Tibial nerve (tissue), 4 donors: ENCODE measurements around the gene M1AP. TPM values are rescaled to one million over a fixed set of nuclear protein-coding genes. Genes with fewer than 3 reads are reported as not detected.
A peak's percentile ranks its signal among the peaks of the same experiment; 100 is the strongest.

ENCODE experiments used
- DNase-seq, 2 donors: peaks; one replicate each; pipeline ENCODE4 v3.0.0-alpha.2; 2019; ENCODE audit warnings: low spot score in 2 of 2
- H3K27ac ChIP-seq, 4 donors: fragments of 200-600 bp; sonication (generic) in 3 of 4; one replicate each; pipeline ENCODE4 v1.5.1; 2017 to 2019; ENCODE audit warnings: mild to moderate bottlenecking in 1 of 4
- H3K27me3 ChIP-seq, 2 donors: fragments of 200-600 bp; sonication (generic) in 1 of 2; one replicate each; pipeline versions ENCODE4 v1.5.1 to v1.6.0; 2017 to 2019
- H3K36me3 ChIP-seq, 3 donors: fragments of 200-600 bp; sonication (generic); one replicate each; pipeline ENCODE4 v1.5.1; 2018 to 2019
- H3K4me1 ChIP-seq, 4 donors: fragments of 200-600 bp; sonication (generic) in 3 of 4; one replicate each; pipeline ENCODE4 v1.5.1; 2017 to 2019
- H3K4me3 ChIP-seq, 4 donors: fragments of 200-600 bp; sonication (generic) in 3 of 4; one replicate each; pipeline ENCODE4 v1.5.1; 2017 to 2019; ENCODE audit warnings: mild to moderate bottlenecking in 1 of 4, moderate library complexity in 1 of 4
- H3K9me3 ChIP-seq, 4 donors: fragments of 200-600 bp; sonication (generic) in 3 of 4; one replicate each; pipeline ENCODE4 v1.5.1; 2017 to 2019
- CTCF ChIP-seq, 5 experiments: fragments of 200-600 bp in 3 of 5; fragments of 450-650 bp in 2 of 5; sonication (generic) in 3 of 5; IDR thresholded peaks; one replicate each; pipeline ENCODE4 v1.5.1; 2016 to 2019; ENCODE audit warnings: antibody characterized with exemption in 5 of 5, mild to moderate bottlenecking in 3 of 5, moderate library complexity in 2 of 5
- EP300 ChIP-seq, 2 donors: sonication (generic); formaldehyde crosslinking; IDR thresholded peaks; one replicate each; pipeline ENCODE4 v1.6.1; 2017; ENCODE audit warnings: antibody characterized with exemption in 2 of 2, mild to moderate bottlenecking in 1 of 2
- POLR2A ChIP-seq, 2 donors: fragments of 450-650 bp; IDR thresholded peaks; one replicate each; pipeline ENCODE4 v1.6.1; 2017; ENCODE audit warnings: antibody characterized with exemption in 2 of 2, mild to moderate bottlenecking in 2 of 2, moderate library complexity in 2 of 2
- WGBS, 2 donors: methylation state at CpG; one replicate each; pipeline ENCODE4 v1.1.5; 2018; 5-methylcytosine and 5-hydroxymethylcytosine counted together
- total RNA-seq, 4 donors: library from RNA; depleted of rRNA; stranded (reverse); fragments of >200 nt; gene quantifications; one replicate each; pipeline ENCODE4 v1.1.0, GENCODE V29; 2016

M1AP gene
- total RNA-seq, 4 donors from 2014 or later = 0.21 TPM; not detected in 3

DNA sequence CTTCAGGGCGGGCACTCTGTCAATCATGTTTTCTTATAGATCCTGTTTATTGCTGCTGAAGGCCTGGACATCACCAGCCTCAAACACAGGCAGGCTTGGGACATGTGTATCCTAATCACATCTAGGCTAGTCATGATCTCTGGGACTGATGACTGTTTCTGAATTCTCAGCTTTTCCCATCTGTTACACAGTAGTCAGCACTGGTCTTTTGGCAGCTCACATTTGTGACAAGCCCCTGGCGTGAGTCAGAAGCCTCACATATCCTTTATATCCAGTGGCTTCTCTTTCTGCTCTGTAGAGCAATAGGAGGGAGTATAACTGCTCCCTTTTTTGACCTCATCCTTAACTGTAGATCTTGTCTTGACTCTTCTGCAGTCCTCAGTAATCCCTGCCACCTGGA is 10.4 kb upstream of the M1AP start:
- Histone ChIP-seq H3K9me3 (no peaks in the 10 kb centered on the region), H3K4me3 (no peak overlapping the region), H3K36me3 (peaks cover 0 to 52% (median 0%) of the 10 kb centered on the region in 3 donors), H3K27me3 (no peaks in the 10 kb centered on the region), H3K4me1 (peaks cover 0 to 11% (median 3%) of the 10 kb centered on the region in 4 donors), H3K27ac (no peak overlapping the region)
- DNase-seq = no peak
- TF ChIP-seq EP300 (IDR thresholded peaks at IDR 0.05) = no peak
- TF ChIP-seq CTCF (IDR thresholded peaks at IDR 0.05) = no peak
- TF ChIP-seq POLR2A (IDR thresholded peaks at IDR 0.05) = no peak
- WGBS, 2 donors = 93 to 96% methylated on average over 2 of the region's 2 CpGs

DNA sequence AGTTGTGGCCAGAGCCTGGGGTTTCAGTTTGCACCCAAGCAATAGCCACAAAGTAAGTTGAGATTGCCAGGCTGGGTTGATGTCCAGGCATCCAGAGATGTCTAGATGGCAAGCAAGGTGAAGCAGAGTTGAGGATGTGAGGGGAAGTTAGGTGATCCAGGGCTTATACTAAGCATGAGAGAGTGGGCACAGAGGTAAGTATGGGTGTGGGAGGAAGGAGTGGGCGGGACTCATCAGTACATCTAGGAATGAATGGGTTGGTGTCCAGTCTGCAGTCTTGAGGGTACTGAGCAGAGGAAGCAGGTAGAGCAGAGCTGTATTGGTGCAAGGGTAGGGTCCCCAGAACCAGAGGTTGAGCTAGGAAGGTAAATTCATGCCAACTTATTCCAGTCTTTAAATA is 7.4 kb upstream of the M1AP start:
- H3K27me3 ChIP-seq = no peaks in the 10 kb centered on the region
- no peak overlapping the region for H3K27ac ChIP-seq
- no peaks in the 10 kb centered on the region for H3K9me3 ChIP-seq
- WGBS, 2 donors = 98 to 100% methylated on average over 1 of the region's 1 CpG
- peaks cover 0 to 13% (median 3%) of the 10 kb centered on the region in 4 donors for H3K4me1 ChIP-seq
- H3K4me3 ChIP-seq = no peak overlapping the region
- TF ChIP-seq CTCF (IDR thresholded peaks at IDR 0.05) = no peak
- no peak for TF ChIP-seq POLR2A (IDR thresholded peaks at IDR 0.05)
- TF ChIP-seq EP300 (IDR thresholded peaks at IDR 0.05) = no peak
- no peak for DNase-seq
- peaks cover 0 to 31% (median 0%) of the 10 kb centered on the region in 3 donors for H3K36me3 ChIP-seq

- Histone ChIP-seq H3K27ac (peak within 1 kb of the TSS in 2 of 4 donors; percentile 56 to 77), H3K4me3 (peak within 1 kb of the TSS; percentile 67 to 88 (median 75)), H3K4me1 (peaks cover 0 to 13% (median 3%) of the 10 kb centered on the region in 4 donors), H3K27me3 (no peaks in the 10 kb centered on the region), H3K9me3 (no peaks in the 10 kb centered on the region), H3K36me3 (peaks cover 0 to 19% (median 0%) of the 10 kb centered on the region in 3 donors)
- TF ChIP-seq EP300 (IDR thresholded peaks at IDR 0.05) (peak in 1 of 2 donors; percentile 78), CTCF (IDR thresholded peaks at IDR 0.05) (peak in 1 of 5 experiments; percentile 23), POLR2A (IDR thresholded peaks at IDR 0.05) (peak in 1 of 2 donors; percentile 79)
- DNase-seq = peak; percentile 89 to 91
- WGBS, 2 donors = 1% methylated on average over 29 to 71 of the region's 79 CpGs
These were observed 6.1 kb upstream of the M1AP start, which contains the start of gene SEMA4F for GRCh38 chr2:74653985-74654882. TSS of gene SEMA4F (plus strand) at chr2:74654247. CDS start at chr2:74654377, 130 bp downstream.

GRCh38 chr2:74653589-74653984 is 5.5 kb upstream of the M1AP start:
- no peak overlapping the region for H3K27ac ChIP-seq
- peak overlapping the region; percentile 67 to 88 (median 75) for H3K4me3 ChIP-seq
- no peaks in the 10 kb centered on the region for H3K9me3 ChIP-seq
- peaks cover 0 to 13% (median 3%) of the 10 kb centered on the region in 4 donors for H3K4me1 ChIP-seq
- WGBS, 2 donors = 12 to 13% methylated on average over 15 of the region's 15 CpGs
- peaks cover 0 to 5% of the 10 kb centered on the region in 2 donors for H3K27me3 ChIP-seq
- peaks cover 0 to 13% (median 0%) of the 10 kb centered on the region in 3 donors for H3K36me3 ChIP-seq
- TF ChIP-seq POLR2A (IDR thresholded peaks at IDR 0.05) (no peak), CTCF (IDR thresholded peaks at IDR 0.05) (no peak), EP300 (IDR thresholded peaks at IDR 0.05) (no peak)
- DNase-seq = no peak
